SK-N-SH (cell line): Measurements from ENCODE around the gene TESK1. TPM values are rescaled to one million over a fixed set of nuclear protein-coding genes. Genes with fewer than 3 reads are reported as not detected.

ENCODE experiments used
- CTCF ChIA-PET: fragments of 300-600, 350-600 bp; formaldehyde crosslinking; extraction: SDS; loops from one replicate; lab custom pipeline; 2021; lab: Yijun Ruan, JAX
- POLR2A ChIA-PET: fragments of 350-600 bp; sonication (Branson Sonifier 250); formaldehyde crosslinking; extraction: SDS; loops from one replicate; lab custom pipeline; 2020; ENCODE audit warnings: antibody characterized with exemption, inconsistent platforms; lab: Yijun Ruan, JAX
- DNase-seq: peaks from one replicate; pipeline ENCODE4 v3.0.0; 2012
- H2AFZ ChIP-seq: fragments of 200-600 bp; sonication (generic); 2 replicates; pipeline ENCODE4 v1.8.1; 2016; ENCODE audit warnings: antibody characterized with exemption, mild to moderate bottlenecking, low read depth
- H3F3A ChIP-seq: fragments of 200-600 bp; sonication (generic); replicated peaks from 2 replicates; pipeline ENCODE3; 2016; ENCODE audit warnings: antibody characterized with exemption, mild to moderate bottlenecking; ENCODE audit not compliant: insufficient read depth
- H3K27ac ChIP-seq, 2 experiments: fragments of 200-500 bp in 1 of 2; fragments of 200-600 bp in 1 of 2; sonication (Bioruptor generic) in 1 of 2; sonication (generic), shearing (Covaris generic) in 1 of 2; 2 replicates each; pipeline versions ENCODE4 v1.5.1 to v1.6.1; 2014 to 2016; ENCODE audit warnings: low read depth in 2 of 2, inconsistent platforms in 1 of 2, low read length in 1 of 2, mild to moderate bottlenecking in 1 of 2, mixed read lengths in 1 of 2
- H3K27me3 ChIP-seq: fragments of 200-600 bp; sonication (generic), shearing (Covaris generic); 2 replicates; pipeline ENCODE4 v1.6.1; 2016; ENCODE audit warnings: mixed run types; ENCODE audit not compliant: insufficient read depth
- H3K36me3 ChIP-seq, 2 experiments: fragments of 200-500 bp in 1 of 2; fragments of 200-600 bp in 1 of 2; sonication (Bioruptor generic) in 1 of 2; sonication (generic) in 1 of 2; replicated peaks in 1 of 2; 2 replicates each; pipeline versions ENCODE3 to v1.5.1; 2014 to 2016; ENCODE audit warnings: low read length in 1 of 2, mild to moderate bottlenecking in 1 of 2; ENCODE audit not compliant: insufficient read depth in 2 of 2, control insufficient read depth in 1 of 2
- H3K4me1 ChIP-seq, 2 experiments: fragments of 200-500 bp in 1 of 2; fragments of 200-600 bp in 1 of 2; sonication (Bioruptor generic) in 1 of 2; sonication (generic), shearing (Covaris generic) in 1 of 2; 2 replicates each; pipeline versions ENCODE4 v1.5.1 to v1.6.1; 2014 to 2016; ENCODE audit warnings: low read depth in 1 of 2, low read length in 1 of 2, mixed run types in 1 of 2; ENCODE audit not compliant: insufficient read depth in 2 of 2, control insufficient read depth in 1 of 2
- H3K4me2 ChIP-seq: fragments of 200-600 bp; sonication (generic), shearing (Covaris generic); 2 replicates; pipeline ENCODE4 v1.6.1; 2017; ENCODE audit warnings: mixed run types
- H3K4me3 ChIP-seq, 2 experiments: fragments of 200-500 bp in 1 of 2; fragments of 200-600 bp in 1 of 2; sonication (Bioruptor generic) in 1 of 2; sonication (generic), shearing (Covaris generic) in 1 of 2; 2 replicates each; pipeline versions ENCODE4 v1.5.1 to v1.8.1; 2014 to 2016; ENCODE audit warnings: low read depth in 2 of 2, inconsistent platforms in 1 of 2, low read length in 1 of 2, mild to moderate bottlenecking in 1 of 2, mixed read lengths in 1 of 2, moderate library complexity in 1 of 2
- H3K79me2 ChIP-seq: fragments of 200-600 bp; sonication (generic); 2 replicates; pipeline ENCODE4 v1.8.1; 2017; ENCODE audit warnings: mild to moderate bottlenecking; ENCODE audit not compliant: insufficient read depth
- H3K9ac ChIP-seq: fragments of 200-600 bp; sonication (generic); 2 replicates; pipeline ENCODE4 v1.6.1; 2017; ENCODE audit warnings: mixed run types
- H3K9me2 ChIP-seq: fragments of 200-600 bp; sonication (generic); 2 replicates; pipeline ENCODE4 v1.6.1; 2017; ENCODE audit warnings: mixed run types
- H3K9me3 ChIP-seq: fragments of 200-600 bp; sonication (generic); 2 replicates; pipeline ENCODE4 v1.6.1; 2017; ENCODE audit warnings: mixed run types, mild to moderate bottlenecking, moderate library complexity
- H4K20me1 ChIP-seq: fragments of 200-600 bp; sonication (generic); 2 replicates; pipeline ENCODE4 v1.6.1; 2017; ENCODE audit warnings: mild to moderate bottlenecking, mixed run types; ENCODE audit not compliant: insufficient read depth
- CHD2 ChIP-seq: fragments of 150-350 bp; IDR thresholded peaks from 2 replicates; pipeline ENCODE4 v1.6.1; 2018; ENCODE audit warnings: low read length; ENCODE audit not compliant: partially characterized antibody
- EP300 ChIP-seq, 2 experiments: IDR thresholded peaks; 2 replicates each; pipeline versions ENCODE4 v1.4.0 to v1.6.1; 2012; ENCODE audit warnings: borderline replicate concordance in 1 of 2, low read depth in 1 of 2, low read length in 1 of 2
- EZH2phosphoT487 ChIP-seq: fragments of 200-600 bp; sonication (generic); IDR thresholded peaks from 2 replicates; pipeline ENCODE4 v1.6.1; 2017; ENCODE audit warnings: low read depth, mixed run types, mild to moderate bottlenecking, antibody characterized with exemption, moderate library complexity, borderline replicate concordance
- FOSL2 ChIP-seq: IDR thresholded peaks from 2 replicates; pipeline ENCODE4 v1.4.0; 2012; ENCODE audit warnings: low read depth, mild to moderate bottlenecking, moderate library complexity, borderline replicate concordance
- FOXJ3 ChIP-seq: sonication (generic); formaldehyde crosslinking; IDR thresholded peaks from 2 replicates; pipeline ENCODE4 v1.5.1; 2020; ENCODE audit warnings: mild to moderate bottlenecking, missing genetic modification reagents
- GABPA ChIP-seq: IDR thresholded peaks from 2 replicates; pipeline ENCODE4 v1.4.0; 2012; ENCODE audit warnings: low read depth, mild to moderate bottlenecking
- GATA2 ChIP-seq: sonication (generic); formaldehyde crosslinking; IDR thresholded peaks from 2 replicates; pipeline ENCODE4 v1.5.0; 2020; ENCODE audit warnings: mild to moderate bottlenecking, missing genetic modification reagents
- IRF3 ChIP-seq: fragments of 150-350 bp; IDR thresholded peaks from 2 replicates; pipeline ENCODE4 v1.6.1; 2016; ENCODE audit warnings: mild to moderate bottlenecking, low read depth, low read length
- MAX ChIP-seq: IDR thresholded peaks from 2 replicates; pipeline ENCODE4 v1.4.0; 2012; ENCODE audit warnings: low read depth
- MXI1 ChIP-seq: IDR thresholded peaks from 2 replicates; pipeline ENCODE4 v1.6.1; 2012; ENCODE audit warnings: mild to moderate bottlenecking, low read depth, low read length, improper control_type of control experiment
- NFIC ChIP-seq: IDR thresholded peaks from 2 replicates; pipeline ENCODE4 v1.4.0; 2012; ENCODE audit warnings: borderline replicate concordance
- NRF1 ChIP-seq: IDR thresholded peaks from 2 replicates; pipeline ENCODE4 v1.6.1; 2012; ENCODE audit warnings: low read depth, mild to moderate bottlenecking, low read length
- POLR2AphosphoS5 ChIP-seq: IDR thresholded peaks from 2 replicates; pipeline ENCODE4 v1.6.1; 2012; ENCODE audit warnings: low read depth, low read length
- RAD21 ChIP-seq: IDR thresholded peaks from 2 replicates; pipeline ENCODE4 v1.6.1; 2012; ENCODE audit warnings: mild to moderate bottlenecking, low read length
- RFX5 ChIP-seq: IDR thresholded peaks from 2 replicates; pipeline ENCODE4 v1.6.1; 2012; ENCODE audit warnings: mild to moderate bottlenecking, improper control_type of control experiment, low read length
- SMC3 ChIP-seq: IDR thresholded peaks from 2 replicates; pipeline ENCODE4 v1.6.1; 2012; ENCODE audit warnings: low read depth, low read length, improper control_type of control experiment
- TAF1 ChIP-seq: IDR thresholded peaks from 2 replicates; pipeline ENCODE4 v1.6.1; 2012; ENCODE audit warnings: low read depth, mild to moderate bottlenecking, low read length, moderate library complexity, borderline replicate concordance
- TCF12 ChIP-seq: IDR thresholded peaks from 2 replicates; pipeline ENCODE4 v1.4.0; 2012
- USF2 ChIP-seq: fragments of 150-350 bp; IDR thresholded peaks from 2 replicates; pipeline ENCODE4 v1.6.1; 2017; ENCODE audit warnings: antibody characterized with exemption, low read length, low read depth, borderline replicate concordance
- WGBS: methylation state at CpG from one replicate; pipeline ENCODE4 v1.1.6; 2017; ENCODE audit warnings: low lambda C conversion rate; 5-methylcytosine and 5-hydroxymethylcytosine counted together
- polyA plus RNA-seq, 3 experiments: library from polyadenylated mRNA; depleted of rRNA; stranded (reverse); fragments of >200 nt; gene quantifications; 2 replicates each; pipeline ENCODE4 v1.2.3, GENCODE V29; 2012

The TESK1 gene
- polyA plus RNA-seq, 1 of the 3 experiments (the other 2 are of a cell fraction): 26.0 TPM

DNA sequence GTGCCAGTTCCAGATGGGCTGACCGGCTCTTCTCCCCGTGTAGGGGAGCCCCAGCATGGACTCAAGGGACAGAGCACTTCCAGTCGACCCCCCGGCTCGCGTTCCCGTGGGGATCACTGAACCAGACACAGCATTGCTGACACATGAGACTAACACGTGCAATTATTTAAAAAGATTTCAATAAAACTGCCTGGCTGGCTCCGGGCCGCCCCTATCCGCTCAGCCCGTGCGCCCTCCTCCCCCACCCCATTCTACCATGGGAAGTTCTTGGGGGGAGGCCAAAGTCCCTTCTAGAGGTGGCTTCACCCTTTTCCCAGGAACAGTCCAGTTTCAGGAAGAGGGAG is 4.7 kb downstream of the TESK1 start:
- Histone ChIP-seq H3F3A (peaks cover 1% of the 10 kb centered on the region), H3K36me3 (peaks cover 7 to 23% of the 10 kb centered on the region in 2 experiments), H3K4me1 (peaks cover 7 to 12% of the 10 kb centered on the region in 2 experiments; a peak in 1 of 4 replicates), H2AFZ (no peak overlapping the region), H3K79me2 (peaks cover 22% of the 10 kb centered on the region), H4K20me1 (peaks cover 11% of the 10 kb centered on the region), H3K9me3 (no peaks in the 10 kb centered on the region), H3K9me2 (no peaks in the 10 kb centered on the region), H3K9ac (no peak overlapping the region), H3K27me3 (no peaks in the 10 kb centered on the region), H3K27ac (no peak overlapping the region), H3K4me2 (no peak overlapping the region), H3K4me3 (no peak overlapping the region)
- ChIA-PET CTCF (interaction anchor here (1.9 to 4.1 kb wide), 4 partner anchors 11 to 55 kb away, joined by 6 to 32 read pairs (median 18); partner anchors contain the start of genes ARHGEF39, CCDC107 and RMRP), POLR2A (no interaction called here)
- no peak for DNase-seq
- TF ChIP-seq TAF1: no peak
- TF ChIP-seq GABPA: no peak
- TF ChIP-seq MXI1: no peak
- no peak for TF ChIP-seq GATA2 (CRISPR knock-in tag)
- no peak for TF ChIP-seq NFIC
- no peak for TF ChIP-seq NRF1
- TF ChIP-seq TCF12: no peak
- no peak for TF ChIP-seq RAD21
- TF ChIP-seq SMC3: no peak
- no peak for TF ChIP-seq USF2
- no peak for TF ChIP-seq FOXJ3 (CRISPR knock-in tag)
- no peak for TF ChIP-seq IRF3
- TF ChIP-seq FOSL2: no peak
- TF ChIP-seq POLR2AphosphoS5: no peak
- no peak for TF ChIP-seq MAX
- no peak for TF ChIP-seq CHD2
- no peak for TF ChIP-seq EZH2phosphoT487
- no peak for TF ChIP-seq RFX5
- no peak for TF ChIP-seq EP300 (IDR thresholded peaks at IDR 0.05; ENCODE audit: borderline replicate concordance in 1 of 2, low read depth in 1 of 2, low read length in 1 of 2)
- WGBS: 94% methylated on average over 12 of the region's 13 CpGs
